ENCODE data around the gene HNRNPLL. TPM values are rescaled to one million over a fixed set of nuclear protein-coding genes. Genes with fewer than 3 reads are reported as not detected.

Gene HNRNPLL
- total RNA-seq, 1 donor from 2014 or later, result 10.6 TPM

DNA sequence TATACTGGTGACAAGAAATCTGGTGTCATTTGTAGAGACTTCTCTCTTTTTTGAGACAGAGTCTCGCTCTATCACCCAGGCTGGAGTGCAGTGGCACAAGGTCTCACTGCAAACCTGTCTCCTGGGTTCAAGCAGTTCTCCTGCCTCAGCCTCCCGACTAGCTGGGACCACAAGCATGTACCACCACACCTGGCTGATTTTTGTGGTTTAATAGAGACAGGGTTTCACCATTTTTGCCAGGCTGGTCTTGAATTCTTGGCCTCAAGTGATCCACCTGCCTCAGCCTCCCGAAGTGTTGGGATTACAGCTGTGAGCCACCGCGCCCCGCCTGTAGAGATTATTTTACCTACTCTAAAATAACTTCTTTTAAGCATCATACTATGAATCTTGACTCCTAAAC is 6.5 kb downstream of the HNRNPLL start:
- no peak overlapping the region for H3K4me3 ChIP-seq
- no peaks in the 10 kb centered on the region for H3K36me3 ChIP-seq
- no peak overlapping the region for H3K27ac ChIP-seq
- H3K4me1 ChIP-seq, result peaks cover 4 to 38% of the 10 kb centered on the region in 2 donors
- intact Hi-C loops (cut with DNase I), result no loop called here
- no peak for TF ChIP-seq CTCF (IDR thresholded peaks at IDR 0.05)
- no peaks in the 10 kb centered on the region for H3K9me3 ChIP-seq
- no peaks in the 10 kb centered on the region for H3K27me3 ChIP-seq
- DNase-seq (ENCODE audit: low spot score in 2 of 2), result no peak

- H3K4me1 ChIP-seq, result peaks cover 0 to 30% of the 10 kb centered on the region in 2 donors
- H3K27ac ChIP-seq, result no peak overlapping the region
- intact Hi-C loops (cut with DNase I), result no loop called here
Observed at GRCh38 chr2:38592951-38593350, 9.8 kb downstream of the HNRNPLL start.

DNA sequence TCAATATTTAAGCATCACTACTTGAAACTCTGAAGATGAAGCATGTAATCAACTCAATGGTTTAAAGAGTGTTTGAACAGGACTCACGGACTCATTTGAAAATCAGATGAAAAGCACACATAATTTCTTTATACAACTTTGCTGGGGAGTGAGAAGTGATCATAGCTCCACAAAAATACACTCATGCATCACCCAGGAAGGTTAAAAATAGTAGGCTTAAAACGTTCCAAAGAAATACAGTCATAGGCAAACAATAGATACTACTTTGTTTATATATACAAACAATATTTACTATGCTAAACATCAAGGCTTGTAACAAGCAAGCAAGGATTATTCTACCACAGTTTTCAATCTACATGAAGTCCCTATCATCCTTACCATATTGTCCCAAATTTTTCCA is 11.6 kb downstream of the HNRNPLL start:
- Histone ChIP-seq H3K9me3 (no peaks in the 10 kb centered on the region), H3K27me3 (no peaks in the 10 kb centered on the region), H3K4me3 (no peak overlapping the region), H3K4me1 (peaks cover 0 to 34% of the 10 kb centered on the region in 2 donors), H3K27ac (no peak overlapping the region), H3K36me3 (no peaks in the 10 kb centered on the region)
- DNase-seq (ENCODE audit: low spot score in 2 of 2), result no peak
- TF ChIP-seq CTCF (IDR thresholded peaks at IDR 0.05), result no peak
- intact Hi-C loops (cut with DNase I), result no loop called here

More at GRCh38 chr2:38592951-38593350, 9.8 kb downstream of the HNRNPLL start:
- H3K4me3 ChIP-seq, result no peak overlapping the region
- TF ChIP-seq CTCF (IDR thresholded peaks at IDR 0.05), result no peak
- H3K36me3 ChIP-seq, result no peaks in the 10 kb centered on the region
- no peaks in the 10 kb centered on the region for H3K9me3 ChIP-seq
- no peaks in the 10 kb centered on the region for H3K27me3 ChIP-seq
- DNase-seq (ENCODE audit: low spot score in 2 of 2), result no peak

DNA sequence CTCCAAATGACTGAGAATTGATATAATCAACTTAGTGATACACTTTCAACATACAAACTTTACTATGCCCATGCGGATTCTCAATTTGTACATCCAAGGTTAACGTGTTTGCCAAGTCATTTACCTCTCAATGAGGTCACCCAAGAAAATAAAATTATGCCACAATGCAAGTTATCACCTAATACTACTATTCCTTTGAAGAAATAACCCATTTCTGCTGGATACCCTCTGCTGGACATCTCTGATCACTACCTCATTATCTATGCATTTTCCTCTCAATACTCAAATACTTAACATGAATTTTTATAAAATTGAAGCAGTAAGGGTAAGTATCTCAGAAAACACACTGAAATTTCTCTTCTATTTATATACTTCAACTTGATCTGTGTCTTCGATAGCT is 12.7 kb downstream of the HNRNPLL start:
- Histone ChIP-seq H3K4me1 (peaks cover 0 to 32% of the 10 kb centered on the region in 2 donors), H3K9me3 (no peaks in the 10 kb centered on the region), H3K36me3 (no peaks in the 10 kb centered on the region), H3K27me3 (no peaks in the 10 kb centered on the region), H3K4me3 (no peak overlapping the region), H3K27ac (no peak overlapping the region)
- TF ChIP-seq CTCF (IDR thresholded peaks at IDR 0.05), result no peak
- no peak for DNase-seq (ENCODE audit: low spot score in 2 of 2)
- intact Hi-C loops (cut with DNase I), result no loop called here

DNA sequence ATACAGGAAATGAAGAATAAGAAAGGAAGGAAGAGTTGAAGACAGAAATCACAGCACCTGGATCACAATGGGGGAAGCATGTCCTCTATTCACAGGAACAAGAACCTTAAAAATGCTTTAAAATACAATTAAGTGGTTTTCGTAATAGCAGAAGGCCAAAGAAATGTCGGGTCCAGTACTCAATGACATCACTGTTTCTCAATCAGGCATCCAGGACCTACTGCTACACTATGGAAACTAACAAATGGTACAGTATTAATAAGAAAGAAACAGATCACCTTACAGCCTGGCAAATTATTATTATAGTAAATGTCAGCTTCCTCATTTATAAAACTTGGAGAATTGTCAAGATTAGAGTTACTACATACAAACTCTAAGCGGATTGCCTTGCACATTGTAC is 15.8 kb downstream of the HNRNPLL start:
- H3K27me3 ChIP-seq, result no peaks in the 10 kb centered on the region
- peaks cover 0 to 26% of the 10 kb centered on the region in 2 donors for H3K4me1 ChIP-seq
- no peak for DNase-seq (ENCODE audit: low spot score in 2 of 2)
- intact Hi-C loops (cut with DNase I), result no loop called here
- no peaks in the 10 kb centered on the region for H3K36me3 ChIP-seq
- H3K9me3 ChIP-seq, result no peaks in the 10 kb centered on the region
- H3K27ac ChIP-seq, result no peak overlapping the region
- no peak for TF ChIP-seq CTCF (IDR thresholded peaks at IDR 0.05)
- no peak overlapping the region for H3K4me3 ChIP-seq

GRCh38 chr2:38584881-38585280 is 17.8 kb downstream of the HNRNPLL start:
- no peak for DNase-seq (ENCODE audit: low spot score in 2 of 2)
- Histone ChIP-seq H3K4me3 (no peak overlapping the region), H3K4me1 (peaks cover 0 to 13% of the 10 kb centered on the region in 2 donors), H3K27me3 (no peaks in the 10 kb centered on the region), H3K27ac (no peak overlapping the region), H3K9me3 (no peaks in the 10 kb centered on the region), H3K36me3 (peaks cover 7% of the 10 kb centered on the region in 2 donors)
- TF ChIP-seq CTCF (IDR thresholded peaks at IDR 0.05), result no peak
- intact Hi-C loops (cut with DNase I), result no loop called here
